GM12892 (cell line): Measurements from ENCODE around the gene PCSK5.

Experiments used
- POLR2A ChIP-seq: IDR thresholded peaks from 2 replicates; pipeline ENCODE4 v1.6.1; 2011; ENCODE audit warnings: low read depth, low read length, control low read depth
- POLR2AphosphoS5 ChIP-seq: IDR thresholded peaks from 2 replicates; pipeline ENCODE4 v1.6.1; 2011; ENCODE audit warnings: low read depth, low read length, control low read depth
- TAF1 ChIP-seq: IDR thresholded peaks from 2 replicates; pipeline ENCODE4 v1.6.1; 2011; ENCODE audit warnings: low read depth, mild to moderate bottlenecking, control low read depth, low read length, borderline replicate concordance

DNA sequence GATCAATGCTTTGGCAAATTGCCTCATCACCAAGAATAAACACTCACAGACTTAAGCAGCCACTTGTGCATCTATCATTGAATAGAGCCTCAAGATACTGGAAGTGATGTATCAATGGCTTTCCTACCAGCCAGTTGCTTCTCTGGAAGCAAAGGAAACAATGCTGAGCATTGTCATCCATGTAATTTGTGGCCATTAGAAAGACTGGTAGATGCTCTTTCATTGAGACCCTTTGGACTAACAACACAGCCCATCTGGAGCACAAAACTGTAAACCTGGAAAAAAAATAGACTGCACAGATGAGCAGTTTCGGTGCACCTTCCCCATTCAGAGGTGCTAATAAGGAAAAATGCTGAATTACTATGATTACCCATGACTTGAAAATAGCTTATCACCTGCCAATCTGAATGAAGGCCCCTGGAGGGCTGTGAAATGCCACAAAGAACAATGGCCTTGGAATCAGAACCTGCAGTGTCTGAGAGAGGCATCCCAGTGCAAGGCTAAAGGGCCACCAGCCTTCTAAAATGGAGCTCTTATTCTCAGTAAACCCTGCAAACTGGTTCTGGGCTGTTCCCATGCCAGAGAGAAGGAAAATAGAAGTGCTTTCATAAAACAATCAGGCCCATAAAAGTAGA, 376.3 kb downstream of the PCSK5 start:
- TF ChIP-seq POLR2A (no peak), POLR2AphosphoS5 (no peak), TAF1 (no peak)
